CD4-positive, alpha-beta T cell treated with Interleukin-4 for 4 hours (primary cell): ENCODE results near the gene CRIM1.

Experiments
- DNase-seq: peaks from one replicate; pipeline ENCODE4 v3.0.0-alpha.2; 2020

CRIM1 gene

DNA sequence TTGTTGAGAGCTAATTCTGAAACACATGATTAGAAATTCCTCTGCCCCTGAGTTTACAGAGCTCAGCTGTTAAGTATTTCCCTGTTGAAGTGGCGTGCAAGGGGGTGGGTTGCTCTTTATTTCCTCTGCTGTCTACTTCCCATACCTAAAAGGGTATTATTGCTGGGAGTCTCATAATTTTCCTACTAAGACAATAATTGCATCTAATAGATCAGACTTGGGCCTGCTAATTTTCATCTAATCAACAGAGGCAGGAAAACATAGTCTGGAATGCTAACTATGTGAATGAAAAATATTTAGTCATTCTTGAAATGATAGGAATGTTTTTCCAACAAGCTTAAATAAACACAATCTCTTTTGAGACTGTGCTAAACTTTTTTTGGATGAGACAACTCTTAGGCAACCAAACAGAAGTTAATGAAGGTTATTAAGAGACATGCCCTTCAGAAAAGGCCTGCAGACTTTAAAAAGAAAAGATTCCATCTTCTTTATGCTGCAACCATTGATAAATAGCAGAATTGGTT lies 131.0 kb downstream of the CRIM1 start:
- DNase-seq, result no peak

DNA sequence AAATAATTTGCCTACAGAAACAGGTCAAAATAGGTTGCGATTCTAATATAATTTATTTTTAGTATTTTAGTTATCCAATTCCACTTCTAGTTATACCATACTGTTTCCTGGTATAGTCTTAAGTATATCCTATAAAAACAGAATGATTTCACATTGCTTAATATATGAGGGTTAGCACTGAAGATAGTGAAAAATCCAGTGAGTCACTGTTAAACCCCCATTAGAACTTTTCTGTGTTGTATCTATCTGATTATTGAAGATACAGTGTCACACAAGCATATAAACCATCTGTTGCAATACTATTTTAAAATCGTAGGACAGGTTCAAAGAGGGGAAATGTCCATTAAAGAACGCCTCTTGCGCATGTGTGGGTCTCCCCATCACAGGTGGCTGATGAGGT lies 132.4 kb downstream of the CRIM1 start:
- no peak for DNase-seq

DNA sequence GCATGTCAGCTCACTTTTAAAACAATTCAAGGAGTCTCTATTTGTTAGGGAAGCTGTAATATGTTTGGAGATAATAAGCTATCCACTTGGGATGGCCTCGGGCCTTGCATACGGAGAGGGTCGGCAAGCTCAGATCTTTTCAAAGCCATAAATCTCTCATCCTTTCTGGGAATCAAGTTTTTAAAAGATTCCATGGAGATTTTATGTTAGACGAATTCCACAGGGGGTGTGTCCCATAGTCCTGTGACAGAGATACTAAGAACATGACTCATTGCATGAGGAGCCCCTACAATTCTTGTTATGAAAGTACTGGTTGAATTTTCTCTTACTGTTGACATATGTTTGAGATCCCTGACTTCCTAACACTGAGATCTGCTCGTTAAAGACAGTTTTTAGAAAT lies 133.7 kb downstream of the CRIM1 start:
- DNase-seq, result no peak

DNA sequence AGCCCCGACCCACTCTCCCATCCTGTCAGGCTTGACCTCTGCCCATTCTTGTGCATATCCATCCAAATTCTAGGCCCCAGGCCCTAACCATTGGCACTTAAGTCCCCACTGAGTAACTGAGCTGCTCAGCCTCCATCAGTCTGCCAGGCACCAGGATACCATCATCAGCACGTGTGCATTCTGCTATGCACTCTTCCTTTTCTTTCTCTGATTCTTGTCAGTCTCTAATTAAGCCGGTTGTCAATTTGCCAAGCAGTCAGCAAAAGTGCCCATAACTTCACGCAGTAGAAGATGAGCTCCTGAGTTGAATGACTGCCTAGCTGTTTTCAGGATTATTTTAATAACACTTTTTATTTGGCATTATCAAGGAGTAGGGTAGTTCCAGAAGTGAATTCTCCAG lies 135.2 kb downstream of the CRIM1 start:
- no peak for DNase-seq

DNA sequence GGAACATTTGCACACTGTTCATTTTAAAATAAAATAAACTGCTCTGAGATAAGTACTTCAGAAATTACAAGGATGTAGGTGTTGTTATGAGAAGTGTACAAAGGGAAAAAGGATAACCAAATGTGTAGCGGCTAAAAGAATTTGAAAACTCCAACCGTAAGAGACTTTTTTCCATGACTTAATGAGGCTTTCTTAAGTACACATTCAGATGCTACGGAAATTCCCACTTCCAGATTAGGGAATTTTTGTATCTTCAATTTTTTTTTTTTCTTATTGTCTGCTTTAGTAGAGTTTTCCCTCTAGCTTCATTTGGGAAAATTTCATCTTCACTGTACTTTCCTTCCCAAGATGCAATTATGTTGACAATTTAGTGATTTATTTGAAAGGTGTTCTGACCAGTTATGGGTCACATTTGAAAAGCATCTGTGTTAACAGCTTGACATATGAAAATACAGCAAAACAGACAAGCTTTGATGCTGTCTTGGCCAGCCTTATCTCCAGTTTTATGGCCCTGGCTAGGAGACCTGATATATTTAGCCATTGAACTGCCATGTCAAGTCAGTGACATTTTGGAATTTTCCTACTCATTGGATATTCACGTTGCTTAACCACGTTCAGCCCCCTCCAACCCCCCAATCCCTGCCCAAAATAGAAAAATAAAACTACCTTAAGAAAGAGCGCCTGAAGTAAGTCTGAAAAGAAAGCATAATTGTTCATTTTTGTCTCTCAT lies 136.8 kb downstream of the CRIM1 start:
- no peak for DNase-seq

DNA sequence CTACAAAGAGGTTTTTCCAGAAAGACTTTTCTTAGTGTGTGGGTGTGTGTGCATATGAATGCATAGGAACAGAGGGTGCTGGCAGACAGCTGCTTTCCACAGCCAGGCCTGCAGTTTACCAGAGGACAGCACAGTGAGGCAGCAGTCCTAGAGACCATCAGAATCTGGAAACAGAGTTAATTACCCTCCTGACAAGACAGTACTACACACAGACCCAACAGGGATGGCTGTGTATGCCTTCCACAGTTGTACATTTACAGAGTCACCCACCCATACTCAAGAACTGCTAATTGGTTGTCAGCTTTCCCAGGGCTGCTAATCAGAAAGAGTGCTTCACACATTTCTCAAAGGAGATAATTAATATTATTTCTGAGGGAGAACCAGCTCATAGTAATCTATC lies 137.7 kb downstream of the CRIM1 start:
- no peak for DNase-seq

DNA sequence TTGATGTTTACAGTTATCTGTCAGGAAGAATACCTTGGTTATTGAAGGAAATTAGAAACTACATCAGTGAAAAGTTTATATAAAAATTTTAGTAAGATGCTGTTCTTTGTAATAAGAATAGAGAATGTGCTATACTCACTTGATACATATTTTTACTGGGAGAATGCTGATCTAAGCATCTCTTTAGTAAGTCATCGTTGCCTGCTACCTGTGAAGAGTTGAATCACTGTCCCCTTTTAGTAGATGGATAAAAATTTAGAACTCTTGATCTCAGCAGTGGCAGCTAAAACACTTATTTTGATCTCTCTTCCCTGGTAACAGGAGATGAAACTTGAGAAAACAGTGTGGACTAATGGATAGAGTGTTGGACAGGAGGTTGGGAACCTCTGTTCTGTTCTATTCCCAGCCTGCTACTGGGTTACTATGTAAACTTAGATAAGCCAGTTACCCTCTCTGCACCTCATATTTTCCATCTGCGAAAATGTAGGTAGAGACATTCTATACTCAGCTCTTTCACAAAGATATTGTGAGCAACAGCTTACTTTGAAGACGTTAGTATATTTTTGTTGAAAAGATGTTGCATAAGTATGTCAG lies 142.1 kb downstream of the CRIM1 start:
- no peak for DNase-seq

DNA sequence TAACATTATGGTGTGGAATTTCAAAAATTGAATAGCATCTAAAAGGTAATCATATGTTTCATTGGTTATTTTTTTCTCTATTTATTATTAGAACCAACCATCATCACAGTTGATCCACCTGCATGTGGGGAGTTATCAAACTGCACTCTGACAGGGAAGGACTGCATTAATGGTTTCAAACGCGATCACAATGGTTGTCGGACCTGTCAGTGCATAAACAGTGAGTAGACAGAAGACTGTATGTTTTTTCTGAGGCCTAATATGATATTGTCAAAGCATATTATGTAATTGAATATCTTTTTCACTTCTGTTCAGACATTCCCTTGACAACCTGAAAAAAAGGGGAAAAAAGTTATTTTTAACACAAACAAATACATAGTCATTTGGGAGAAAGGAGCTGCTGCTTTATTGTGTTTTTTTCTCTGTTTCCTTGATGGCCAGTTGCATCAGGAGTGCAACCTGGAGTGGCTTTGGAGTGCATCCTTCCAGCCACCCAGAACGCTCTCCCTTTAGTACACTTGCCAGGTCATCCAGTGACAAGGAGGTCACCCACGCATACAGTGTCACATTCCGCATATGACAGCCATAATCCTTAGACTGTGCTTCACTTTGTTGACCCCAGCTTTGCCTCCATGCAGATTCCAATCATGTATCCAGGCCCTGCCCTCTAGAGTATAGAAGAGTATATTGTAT lies 143.7 kb downstream of the CRIM1 start:
- DNase-seq, result no peak

DNA sequence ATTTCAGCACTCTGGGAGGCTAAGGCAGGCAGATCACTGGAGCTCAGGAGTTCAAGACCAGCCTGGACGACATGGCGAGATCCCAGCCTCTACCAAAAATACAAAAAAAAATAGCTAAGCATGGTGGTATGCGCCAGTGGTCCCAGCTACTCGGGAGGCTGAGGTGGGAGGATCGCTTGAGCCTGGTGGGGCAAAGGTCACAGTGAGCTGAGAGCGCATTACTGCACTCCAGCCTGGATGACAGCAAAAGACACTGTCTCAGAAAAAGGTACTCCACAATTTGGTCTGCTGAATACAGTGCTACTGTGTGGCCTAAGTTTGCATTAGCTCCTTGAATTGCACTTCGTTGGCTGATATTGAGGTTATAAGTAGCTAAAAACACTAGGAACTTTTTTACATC lies 144.5 kb downstream of the CRIM1 start:
- no peak for DNase-seq

DNA sequence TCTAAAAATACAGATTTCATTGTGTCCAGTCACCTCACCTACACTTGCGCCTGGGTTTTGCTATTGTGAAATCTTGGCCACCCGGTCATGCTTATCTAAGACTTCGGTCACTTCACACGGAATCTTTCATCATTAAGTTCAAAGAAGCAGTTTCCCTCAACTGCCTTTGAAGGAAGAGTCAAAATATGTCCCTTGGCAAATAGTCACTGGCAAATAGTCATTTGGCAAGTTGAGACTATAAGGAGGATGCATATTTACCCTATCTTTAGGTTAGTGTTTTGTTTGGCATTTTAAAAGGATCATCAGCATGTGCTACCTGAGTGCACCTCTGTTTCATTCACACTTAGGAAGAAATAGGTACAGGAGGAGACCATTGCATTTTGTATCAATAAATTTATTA lies 146.5 kb downstream of the CRIM1 start:
- DNase-seq, result no peak

DNA sequence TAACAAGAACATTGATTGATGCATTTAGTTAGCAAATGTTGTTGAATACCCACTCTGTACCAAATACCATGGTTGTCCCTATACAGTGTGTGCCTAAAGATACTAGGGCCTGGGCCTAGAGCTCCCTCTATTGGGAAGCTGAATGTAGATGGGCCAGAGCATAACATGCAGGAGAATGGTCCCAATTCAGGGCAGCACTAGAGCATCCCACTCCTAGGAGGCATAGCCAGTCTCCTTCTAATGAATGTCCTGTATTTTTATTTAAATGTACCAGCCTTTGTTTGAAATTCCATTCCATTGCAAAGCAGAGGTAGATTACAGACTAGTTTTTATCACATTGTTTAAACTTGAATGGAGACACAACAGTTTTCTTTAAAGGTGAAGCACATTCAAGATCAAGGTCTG lies 151.8 kb downstream of the CRIM1 start:
- DNase-seq, result peak; percentile 32

DNA sequence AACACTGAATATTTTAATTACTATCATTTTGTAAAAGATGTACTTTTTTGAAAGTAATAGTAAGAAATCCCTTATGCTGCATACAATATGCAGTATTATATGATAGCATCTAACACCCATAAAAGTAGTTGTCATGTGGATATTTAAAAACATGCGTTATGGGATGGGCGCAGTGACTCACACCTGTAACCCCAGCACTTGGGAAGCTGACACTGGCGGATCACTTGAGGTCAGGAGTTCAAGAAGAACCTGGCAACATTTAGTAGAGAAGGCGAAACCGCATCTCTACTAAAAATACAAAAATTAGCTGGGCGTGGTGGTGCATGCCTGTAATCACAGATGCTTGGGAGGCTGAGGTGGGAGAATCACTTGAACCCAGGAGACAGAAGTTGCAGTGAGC lies 153.5 kb downstream of the CRIM1 start:
- DNase-seq, result no peak

DNA sequence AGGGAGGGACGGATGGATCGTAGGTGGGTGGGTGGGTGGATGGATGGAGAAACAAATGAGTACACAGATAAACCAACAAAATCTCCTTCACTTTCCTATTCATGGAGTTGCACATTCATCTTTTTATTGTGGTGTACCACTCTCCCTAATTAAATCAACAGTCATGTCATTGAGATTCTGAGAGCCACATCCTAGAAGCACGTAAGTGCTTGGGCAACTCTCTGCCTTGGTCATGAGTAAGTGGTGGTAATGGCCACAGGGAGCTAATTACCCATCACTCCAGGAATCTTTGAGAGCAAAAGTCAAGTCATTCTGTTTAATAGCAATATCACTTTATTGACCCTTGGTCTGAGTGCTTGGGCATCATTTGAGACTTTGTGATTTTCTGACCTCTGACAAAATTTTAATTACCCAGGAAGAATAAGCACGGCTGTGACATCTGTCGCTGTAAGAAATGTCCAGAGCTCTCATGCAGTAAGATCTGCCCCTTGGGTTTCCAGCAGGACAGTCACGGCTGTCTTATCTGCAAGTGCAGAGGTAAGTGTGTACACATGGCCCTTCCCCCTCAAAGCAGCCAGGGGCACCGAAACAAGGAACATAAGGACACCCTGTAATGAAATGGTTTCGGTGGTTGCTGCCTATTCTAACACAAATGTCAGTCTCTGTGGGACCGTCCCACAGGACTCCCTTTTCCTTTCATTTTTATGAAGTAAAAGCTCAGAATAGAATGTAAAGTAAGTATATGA lies 156.5 kb downstream of the CRIM1 start:
- no peak for DNase-seq

DNA sequence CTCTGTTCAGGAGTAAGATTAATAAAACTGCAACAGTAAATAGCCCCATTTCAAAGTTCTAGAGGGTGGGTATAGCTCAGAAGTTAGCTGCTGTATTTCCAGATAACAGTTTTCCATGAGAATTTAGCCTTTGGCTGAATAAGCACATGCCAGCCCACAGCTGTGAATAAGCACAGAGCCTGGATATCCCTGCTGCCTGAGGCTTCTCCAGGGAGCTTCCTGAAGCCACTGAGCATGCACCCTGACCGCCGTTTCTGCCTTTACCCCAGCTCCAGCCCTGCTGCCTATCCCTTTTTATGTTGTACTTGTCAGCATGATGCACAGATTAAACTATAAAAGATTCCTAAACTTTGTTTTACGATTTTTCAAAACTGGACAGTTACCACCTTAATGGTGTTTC lies 157.1 kb downstream of the CRIM1 start:
- DNase-seq, result no peak

DNA sequence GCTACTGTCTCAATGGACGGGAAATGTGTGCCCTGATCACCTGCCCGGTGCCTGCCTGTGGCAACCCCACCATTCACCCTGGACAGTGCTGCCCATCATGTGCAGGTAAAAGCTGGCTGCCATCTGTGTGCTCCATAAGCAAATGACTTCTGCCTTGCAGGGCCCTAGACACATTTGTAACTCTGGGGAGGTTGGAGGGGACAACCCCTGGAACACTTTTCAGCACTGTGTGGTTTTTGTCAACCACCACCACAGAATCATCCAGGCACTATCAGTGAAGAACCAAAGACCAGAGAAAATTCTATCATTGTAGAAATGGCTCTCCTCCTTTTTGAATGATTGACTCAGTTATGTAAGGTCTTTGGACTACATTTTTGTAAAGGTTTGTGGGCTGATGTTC lies 158.1 kb downstream of the CRIM1 start:
- DNase-seq, result no peak

DNA sequence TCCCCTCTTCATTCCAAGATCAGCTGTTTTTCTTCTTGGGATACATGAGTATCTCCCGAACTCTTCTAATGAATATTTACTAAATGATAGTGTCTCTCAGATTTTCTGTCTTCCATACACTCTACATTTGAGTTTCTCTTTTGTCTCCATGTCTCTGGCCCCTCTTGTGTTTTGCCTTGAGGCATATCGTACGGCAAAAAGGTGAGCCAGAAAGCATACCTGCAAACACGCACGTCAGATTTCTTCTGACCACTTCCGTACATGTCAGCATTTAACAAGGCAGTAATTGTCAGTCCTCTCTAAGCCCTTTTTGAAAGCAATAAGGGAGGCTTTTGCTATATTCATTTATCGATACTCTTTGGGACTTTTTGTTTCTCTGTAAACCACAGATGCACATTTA lies 160.0 kb downstream of the CRIM1 start:
- no peak for DNase-seq

DNA sequence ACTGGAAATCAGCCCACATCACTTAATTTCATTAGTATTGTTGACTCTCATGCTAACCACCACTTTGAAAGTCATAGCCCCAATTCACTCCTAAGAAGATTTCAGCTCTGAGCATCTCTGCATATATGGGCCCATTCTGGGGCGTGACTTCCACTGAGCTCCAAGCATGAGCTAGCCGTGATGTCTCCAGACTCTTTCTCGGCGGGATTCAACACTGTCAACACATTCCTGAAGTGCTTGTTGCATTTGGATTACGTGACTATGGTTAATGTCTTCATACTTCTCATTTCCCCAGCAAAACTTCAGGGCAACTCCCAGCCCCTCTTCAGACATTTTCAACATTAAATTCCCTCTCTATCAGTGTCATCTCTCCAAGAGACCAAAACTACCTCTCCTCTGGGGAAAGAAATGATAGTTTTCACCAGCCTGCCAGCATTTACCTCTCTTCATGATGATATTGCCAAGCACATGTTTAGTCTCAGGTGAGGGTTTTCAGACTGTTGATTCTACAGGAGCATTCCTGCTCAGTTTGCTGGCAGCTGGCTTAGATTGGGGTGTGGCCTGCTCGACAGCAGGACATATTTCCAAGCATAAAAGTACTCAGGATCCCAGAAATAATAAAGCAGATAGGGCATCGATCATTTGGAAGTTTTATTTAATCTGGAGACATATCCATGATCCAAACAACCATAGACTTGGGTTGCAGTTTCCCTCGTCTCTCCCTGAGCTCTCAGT lies 160.7 kb downstream of the CRIM1 start:
- DNase-seq, result no peak

DNA sequence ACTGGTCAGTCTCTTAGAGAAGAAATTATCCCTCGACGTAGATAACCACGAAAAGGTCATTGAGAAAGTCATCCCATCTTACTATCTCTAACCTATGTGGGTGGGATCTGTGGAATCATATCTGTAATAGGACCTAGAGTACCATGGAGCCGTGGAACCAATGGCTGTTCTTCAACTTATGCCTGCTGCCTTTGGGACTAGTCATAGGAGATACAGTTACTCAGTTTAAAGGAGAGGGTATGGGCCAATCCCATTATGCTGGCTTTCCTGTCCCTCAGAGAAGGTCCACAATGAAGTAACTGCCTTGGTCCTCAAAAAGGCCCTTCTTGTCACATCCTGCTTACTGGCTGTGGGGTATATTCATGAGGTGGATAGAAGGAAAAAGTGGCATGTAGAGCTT lies 164.9 kb downstream of the CRIM1 start:
- no peak for DNase-seq

DNA sequence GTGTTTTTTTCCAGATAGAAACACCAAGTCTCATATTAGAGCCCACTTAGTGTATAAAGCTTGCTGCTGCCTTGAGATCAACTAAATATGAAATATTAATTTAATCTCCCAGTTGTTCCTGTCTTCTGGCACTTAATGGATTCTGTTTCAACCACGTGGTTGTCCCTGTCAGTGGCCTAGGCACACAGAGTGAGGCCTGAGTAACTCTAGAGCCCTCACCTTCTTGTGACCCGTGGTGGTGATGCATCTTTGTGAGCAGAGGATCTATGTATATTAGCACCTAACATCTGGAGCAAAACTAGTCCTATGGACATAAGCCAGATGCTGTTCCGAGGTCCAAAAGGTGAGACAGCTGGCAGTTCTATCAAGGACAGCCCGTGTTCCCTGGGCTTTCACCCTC lies 167.6 kb downstream of the CRIM1 start:
- DNase-seq, result no peak

DNA sequence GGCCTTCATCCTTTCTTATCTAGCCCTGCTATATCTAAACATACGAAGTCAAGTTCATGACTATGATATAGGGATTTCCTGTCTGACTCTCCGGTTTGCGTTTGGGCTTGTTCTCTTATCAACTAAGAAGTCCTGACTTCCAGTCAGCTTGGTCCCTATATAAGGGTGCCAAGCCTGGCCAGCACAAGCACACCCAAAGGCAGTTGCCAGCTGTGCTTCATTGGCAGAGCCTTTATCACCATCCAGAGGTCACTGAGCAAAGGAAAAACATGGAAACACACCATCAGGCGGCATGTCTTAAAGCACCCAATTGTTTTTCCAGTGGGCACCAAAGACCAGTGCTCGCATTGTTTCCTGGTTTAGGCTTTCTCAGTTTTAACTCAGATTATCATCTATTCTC lies 169.7 kb downstream of the CRIM1 start:
- DNase-seq, result no peak

DNA sequence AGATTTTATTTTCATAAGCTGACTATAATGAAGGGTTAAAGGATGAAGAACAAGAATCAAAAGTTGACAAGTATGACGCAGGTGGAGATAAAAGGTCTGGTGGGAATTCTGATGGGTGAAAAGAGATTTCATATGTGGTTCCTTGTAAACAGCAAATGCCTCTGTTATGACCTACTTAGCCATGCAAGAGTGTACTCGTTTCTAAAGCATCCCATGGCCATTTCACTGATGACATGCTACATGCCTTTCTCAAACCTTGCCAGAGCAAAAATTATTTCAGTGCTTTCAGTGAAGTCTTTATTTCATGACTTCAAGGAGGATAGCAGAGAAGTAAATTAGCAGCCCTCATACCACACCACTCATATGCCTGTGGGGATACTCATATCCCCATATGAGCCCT lies 170.6 kb downstream of the CRIM1 start:
- DNase-seq, result no peak

DNA sequence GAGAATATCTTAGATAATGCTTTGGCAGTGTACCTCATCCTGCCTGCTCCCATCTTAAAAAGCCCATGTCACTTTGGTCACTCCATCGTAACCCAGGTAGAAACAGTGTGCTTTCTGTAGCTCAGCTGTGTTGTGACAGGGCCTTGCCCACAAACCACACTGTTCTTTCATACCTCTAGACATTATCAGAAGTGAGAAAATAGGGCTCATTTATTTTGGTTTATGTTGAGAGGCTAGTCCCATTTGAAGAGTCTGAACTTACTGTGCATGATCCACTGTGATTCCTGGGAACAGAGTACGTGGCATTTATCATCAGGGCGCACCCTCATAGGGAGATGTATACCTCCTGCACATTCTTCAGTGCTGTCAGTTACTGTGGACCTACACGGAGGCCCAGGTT lies 172.7 kb downstream of the CRIM1 start:
- no peak for DNase-seq
